Liver (tissue), 9 donors: ENCODE data around the gene OSBPL5. TPM values are rescaled to one million over a fixed set of nuclear protein-coding genes. Genes with fewer than 3 reads are reported as not detected.

Experiments used
- DNase-seq: peaks from one replicate; pipeline ENCODE4 v3.0.0-alpha.2; 2017; ENCODE audit warnings: low spot score
- H3K27ac ChIP-seq, 2 donors: one replicate each; pipeline ENCODE4 v1.7.0; 2013; ENCODE audit warnings: inconsistent platforms in 2 of 2, low read length in 2 of 2, control low read depth in 1 of 2, low read depth in 1 of 2, mild to moderate bottlenecking in 1 of 2
- H3K27me3 ChIP-seq, 4 donors: one replicate each; pipeline versions ENCODE4 v1.6.1 to v1.7.0; 2013; ENCODE audit warnings: low read length in 3 of 4, inconsistent platforms in 1 of 4, mild to moderate bottlenecking in 1 of 4, moderate library complexity in 1 of 4; ENCODE audit not compliant: control insufficient read depth in 4 of 4, insufficient read depth in 4 of 4
- H3K36me3 ChIP-seq, 4 donors: one replicate each; pipeline versions ENCODE4 v1.6.1 to v1.7.0; 2013; ENCODE audit warnings: low read length in 3 of 4, mild to moderate bottlenecking in 3 of 4, low read depth in 1 of 4, moderate library complexity in 1 of 4; ENCODE audit not compliant: control insufficient read depth in 4 of 4, insufficient read depth in 3 of 4
- H3K4me1 ChIP-seq, 4 donors: one replicate each; pipeline versions ENCODE4 v1.6.1 to v1.7.0; 2013; ENCODE audit warnings: low read length in 3 of 4, mild to moderate bottlenecking in 3 of 4, moderate library complexity in 1 of 4; ENCODE audit not compliant: control insufficient read depth in 4 of 4, insufficient read depth in 4 of 4
- H3K4me3 ChIP-seq, 3 donors: one replicate each; pipeline versions ENCODE4 v1.6.1 to v1.7.0; 2013; ENCODE audit warnings: low read length in 3 of 3, control low read depth in 1 of 3, low read depth in 1 of 3, mild to moderate bottlenecking in 1 of 3
- H3K9ac ChIP-seq, 2 donors: one replicate each; pipeline ENCODE4 v1.7.0; 2013; ENCODE audit warnings: low read length in 2 of 2, mild to moderate bottlenecking in 2 of 2, moderate library complexity in 2 of 2, control low read depth in 1 of 2, low read depth in 1 of 2
- H3K9me3 ChIP-seq, 4 donors: one replicate each; pipeline versions ENCODE4 v1.6.1 to v1.7.0; 2013; ENCODE audit warnings: low read length in 3 of 4; ENCODE audit not compliant: control insufficient read depth in 4 of 4
- EGR1 ChIP-seq, 2 donors: IDR thresholded peaks; 2 replicates each; pipeline ENCODE4 v1.6.1; 2016 to 2018; ENCODE audit warnings: antibody characterized with exemption in 2 of 2, low read depth in 2 of 2
- FOXA2 ChIP-seq: IDR thresholded peaks from 2 replicates; pipeline ENCODE4 v1.6.1; 2016; ENCODE audit warnings: antibody characterized with exemption
- GABPA ChIP-seq, 2 donors: IDR thresholded peaks in 1 of 2; conservative IDR thresholded peaks in 1 of 2; 2 replicates each; pipeline ENCODE4 v1.6.1; 2016; ENCODE audit warnings: antibody characterized with exemption in 2 of 2, mild to moderate bottlenecking in 1 of 2, moderate library complexity in 1 of 2
- HNF4G ChIP-seq: IDR thresholded peaks from 2 replicates; pipeline ENCODE4 v1.6.1; 2016; ENCODE audit warnings: antibody characterized with exemption
- NR2F2 ChIP-seq: IDR thresholded peaks from 2 replicates; pipeline ENCODE4 v1.6.1; 2016; ENCODE audit warnings: antibody characterized with exemption
- RAD21 ChIP-seq, 2 donors: IDR thresholded peaks; 2 replicates each; pipeline ENCODE4 v1.6.1; 2016; ENCODE audit warnings: antibody characterized with exemption in 2 of 2, mild to moderate bottlenecking in 2 of 2
- SP1 ChIP-seq: IDR thresholded peaks from 2 replicates; pipeline ENCODE4 v1.6.1; 2018; ENCODE audit warnings: antibody characterized with exemption, mild to moderate bottlenecking
- TAF1 ChIP-seq: conservative IDR thresholded peaks from 2 replicates; pipeline ENCODE4 v1.6.1; 2016; ENCODE audit warnings: antibody characterized with exemption, mild to moderate bottlenecking
- WGBS: extraction: QIAGEN DNeasy Blood & Tissue Kit; methylation state at CpG from one replicate; pipeline ENCODE4 v1.1.7; 2013; 5-methylcytosine and 5-hydroxymethylcytosine counted together
- polyA plus RNA-seq, 2 donors: library from polyadenylated mRNA; stranded (reverse) in 1 of 2; unstranded in 1 of 2; fragments of 200-250 nt in 1 of 2; fragments of >200 nt in 1 of 2; fragmentation: Nextera tagmentation in 1 of 2; extraction: Ambion mirVana in 1 of 2; gene quantifications; one replicate each; pipeline versions ENCODE4 v1.2.1 to v1.2.3, GENCODE V29; 2013 to 2015
- total RNA-seq, 2 donors: library from RNA; depleted of rRNA; stranded (reverse); fragments of >200 nt; gene quantifications; one replicate each; pipeline ENCODE4 v1.2.3, GENCODE V29; 2014
- TF ChIP-seq, protein P1 (sequence below): IDR thresholded peaks from 2 replicates; pipeline ENCODE4 v1.6.1; 2016; ENCODE audit warnings: antibody characterized with exemption
- TF ChIP-seq, protein P2 (sequence below): IDR thresholded peaks from 2 replicates; pipeline ENCODE4 v1.6.1; 2016; ENCODE audit warnings: antibody characterized with exemption, mild to moderate bottlenecking
- TF ChIP-seq, protein P3 (sequence below): IDR thresholded peaks from 2 replicates; pipeline ENCODE4 v1.6.1; 2016; ENCODE audit warnings: antibody characterized with exemption
- TF ChIP-seq, protein P4 (sequence below): fragments of 150-350 bp; IDR thresholded peaks from 2 replicates; pipeline ENCODE4 v1.5.1; 2017; ENCODE audit warnings: improper control_type of control experiment, low read depth, low read length; ENCODE audit not compliant: missing input control
- donor health status: healthy.
- donor health status: healthy.
- donor health status: healthy.
- donor health status: healthy.
- donor health status: healthy.

OSBPL5 gene
- total and polyA plus RNA-seq, 4 donors, result 0.74 to 6.2 (median 3.9) TPM

DNA sequence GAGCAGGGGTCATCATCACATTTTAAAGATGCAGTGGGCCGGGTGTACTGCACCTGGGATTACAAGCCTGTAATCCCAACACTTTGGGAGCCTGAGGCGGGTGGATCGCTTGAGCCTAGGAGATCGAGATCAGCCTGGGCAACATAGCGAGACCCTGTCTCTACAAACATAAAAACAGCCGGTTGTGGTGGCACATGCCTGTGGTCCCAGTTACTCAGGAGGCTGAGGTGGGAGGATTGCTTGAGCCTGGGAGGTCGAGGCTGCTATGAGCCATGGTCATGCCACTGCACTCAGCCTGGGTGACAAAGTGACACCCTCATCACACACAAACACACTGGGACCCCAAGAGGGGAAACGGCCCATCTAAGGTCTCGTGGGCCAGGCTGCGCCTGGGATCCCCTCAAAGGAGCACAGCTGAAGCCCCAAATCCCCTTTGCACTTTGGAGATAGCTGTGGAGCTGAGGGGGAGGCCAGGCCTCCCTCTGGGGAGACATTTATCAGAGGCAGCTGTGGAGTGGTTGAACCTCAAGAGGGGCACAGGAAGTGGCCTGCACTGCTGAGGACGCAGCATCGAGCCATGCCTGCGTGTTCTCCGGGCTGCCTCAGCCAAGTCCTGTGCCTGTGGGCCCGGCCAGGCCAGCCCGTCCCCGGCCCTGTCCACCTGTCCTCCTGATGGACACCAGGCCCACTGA lies 27.5 kb downstream of the OSBPL5 start:
- no peaks in the 10 kb centered on the region for H3K9me3 ChIP-seq
- no peak overlapping the region for H3K4me3 ChIP-seq
- H3K27me3 ChIP-seq, result no peaks in the 10 kb centered on the region
- no peaks in the 10 kb centered on the region for H3K36me3 ChIP-seq
- H3K27ac ChIP-seq, result no peak overlapping the region
- TF ChIP-seq SP1 (no peak), TAF1 (no peak), HNF4G (no peak), RAD21 (IDR thresholded peaks at IDR 0.05) (no peak), GABPA (IDR thresholded peaks at IDR 0.05 in 1 of 2, conservative IDR thresholded peaks at IDR 0.05 in 1 of 2) (no peak), FOXA2 (no peak)
- TF ChIP-seq, protein P1, sequence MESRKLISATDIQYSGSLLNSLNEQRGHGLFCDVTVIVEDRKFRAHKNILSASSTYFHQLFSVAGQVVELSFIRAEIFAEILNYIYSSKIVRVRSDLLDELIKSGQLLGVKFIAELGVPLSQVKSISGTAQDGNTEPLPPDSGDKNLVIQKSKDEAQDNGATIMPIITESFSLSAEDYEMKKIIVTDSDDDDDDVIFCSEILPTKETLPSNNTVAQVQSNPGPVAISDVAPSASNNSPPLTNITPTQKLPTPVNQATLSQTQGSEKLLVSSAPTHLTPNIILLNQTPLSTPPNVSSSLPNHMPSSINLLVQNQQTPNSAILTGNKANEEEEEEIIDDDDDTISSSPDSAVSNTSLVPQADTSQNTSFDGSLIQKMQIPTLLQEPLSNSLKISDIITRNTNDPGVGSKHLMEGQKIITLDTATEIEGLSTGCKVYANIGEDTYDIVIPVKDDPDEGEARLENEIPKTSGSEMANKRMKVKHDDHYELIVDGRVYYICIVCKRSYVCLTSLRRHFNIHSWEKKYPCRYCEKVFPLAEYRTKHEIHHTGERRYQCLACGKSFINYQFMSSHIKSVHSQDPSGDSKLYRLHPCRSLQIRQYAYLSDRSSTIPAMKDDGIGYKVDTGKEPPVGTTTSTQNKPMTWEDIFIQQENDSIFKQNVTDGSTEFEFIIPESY, result no peak
- TF ChIP-seq, protein P2, sequence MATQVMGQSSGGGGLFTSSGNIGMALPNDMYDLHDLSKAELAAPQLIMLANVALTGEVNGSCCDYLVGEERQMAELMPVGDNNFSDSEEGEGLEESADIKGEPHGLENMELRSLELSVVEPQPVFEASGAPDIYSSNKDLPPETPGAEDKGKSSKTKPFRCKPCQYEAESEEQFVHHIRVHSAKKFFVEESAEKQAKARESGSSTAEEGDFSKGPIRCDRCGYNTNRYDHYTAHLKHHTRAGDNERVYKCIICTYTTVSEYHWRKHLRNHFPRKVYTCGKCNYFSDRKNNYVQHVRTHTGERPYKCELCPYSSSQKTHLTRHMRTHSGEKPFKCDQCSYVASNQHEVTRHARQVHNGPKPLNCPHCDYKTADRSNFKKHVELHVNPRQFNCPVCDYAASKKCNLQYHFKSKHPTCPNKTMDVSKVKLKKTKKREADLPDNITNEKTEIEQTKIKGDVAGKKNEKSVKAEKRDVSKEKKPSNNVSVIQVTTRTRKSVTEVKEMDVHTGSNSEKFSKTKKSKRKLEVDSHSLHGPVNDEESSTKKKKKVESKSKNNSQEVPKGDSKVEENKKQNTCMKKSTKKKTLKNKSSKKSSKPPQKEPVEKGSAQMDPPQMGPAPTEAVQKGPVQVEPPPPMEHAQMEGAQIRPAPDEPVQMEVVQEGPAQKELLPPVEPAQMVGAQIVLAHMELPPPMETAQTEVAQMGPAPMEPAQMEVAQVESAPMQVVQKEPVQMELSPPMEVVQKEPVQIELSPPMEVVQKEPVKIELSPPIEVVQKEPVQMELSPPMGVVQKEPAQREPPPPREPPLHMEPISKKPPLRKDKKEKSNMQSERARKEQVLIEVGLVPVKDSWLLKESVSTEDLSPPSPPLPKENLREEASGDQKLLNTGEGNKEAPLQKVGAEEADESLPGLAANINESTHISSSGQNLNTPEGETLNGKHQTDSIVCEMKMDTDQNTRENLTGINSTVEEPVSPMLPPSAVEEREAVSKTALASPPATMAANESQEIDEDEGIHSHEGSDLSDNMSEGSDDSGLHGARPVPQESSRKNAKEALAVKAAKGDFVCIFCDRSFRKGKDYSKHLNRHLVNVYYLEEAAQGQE, result no peak
- TF ChIP-seq, protein P3, sequence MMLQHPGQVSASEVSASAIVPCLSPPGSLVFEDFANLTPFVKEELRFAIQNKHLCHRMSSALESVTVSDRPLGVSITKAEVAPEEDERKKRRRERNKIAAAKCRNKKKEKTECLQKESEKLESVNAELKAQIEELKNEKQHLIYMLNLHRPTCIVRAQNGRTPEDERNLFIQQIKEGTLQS, result no peak
- TF ChIP-seq, protein P4, sequence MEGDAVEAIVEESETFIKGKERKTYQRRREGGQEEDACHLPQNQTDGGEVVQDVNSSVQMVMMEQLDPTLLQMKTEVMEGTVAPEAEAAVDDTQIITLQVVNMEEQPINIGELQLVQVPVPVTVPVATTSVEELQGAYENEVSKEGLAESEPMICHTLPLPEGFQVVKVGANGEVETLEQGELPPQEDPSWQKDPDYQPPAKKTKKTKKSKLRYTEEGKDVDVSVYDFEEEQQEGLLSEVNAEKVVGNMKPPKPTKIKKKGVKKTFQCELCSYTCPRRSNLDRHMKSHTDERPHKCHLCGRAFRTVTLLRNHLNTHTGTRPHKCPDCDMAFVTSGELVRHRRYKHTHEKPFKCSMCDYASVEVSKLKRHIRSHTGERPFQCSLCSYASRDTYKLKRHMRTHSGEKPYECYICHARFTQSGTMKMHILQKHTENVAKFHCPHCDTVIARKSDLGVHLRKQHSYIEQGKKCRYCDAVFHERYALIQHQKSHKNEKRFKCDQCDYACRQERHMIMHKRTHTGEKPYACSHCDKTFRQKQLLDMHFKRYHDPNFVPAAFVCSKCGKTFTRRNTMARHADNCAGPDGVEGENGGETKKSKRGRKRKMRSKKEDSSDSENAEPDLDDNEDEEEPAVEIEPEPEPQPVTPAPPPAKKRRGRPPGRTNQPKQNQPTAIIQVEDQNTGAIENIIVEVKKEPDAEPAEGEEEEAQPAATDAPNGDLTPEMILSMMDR, result no peak
- no peak for DNase-seq
- WGBS, result 88% methylated on average over 17 of the region's 17 CpGs
- peaks cover 0 to 5% (median 0%) of the 10 kb centered on the region in 4 donors for H3K4me1 ChIP-seq
- no peak overlapping the region for H3K9ac ChIP-seq

DNA sequence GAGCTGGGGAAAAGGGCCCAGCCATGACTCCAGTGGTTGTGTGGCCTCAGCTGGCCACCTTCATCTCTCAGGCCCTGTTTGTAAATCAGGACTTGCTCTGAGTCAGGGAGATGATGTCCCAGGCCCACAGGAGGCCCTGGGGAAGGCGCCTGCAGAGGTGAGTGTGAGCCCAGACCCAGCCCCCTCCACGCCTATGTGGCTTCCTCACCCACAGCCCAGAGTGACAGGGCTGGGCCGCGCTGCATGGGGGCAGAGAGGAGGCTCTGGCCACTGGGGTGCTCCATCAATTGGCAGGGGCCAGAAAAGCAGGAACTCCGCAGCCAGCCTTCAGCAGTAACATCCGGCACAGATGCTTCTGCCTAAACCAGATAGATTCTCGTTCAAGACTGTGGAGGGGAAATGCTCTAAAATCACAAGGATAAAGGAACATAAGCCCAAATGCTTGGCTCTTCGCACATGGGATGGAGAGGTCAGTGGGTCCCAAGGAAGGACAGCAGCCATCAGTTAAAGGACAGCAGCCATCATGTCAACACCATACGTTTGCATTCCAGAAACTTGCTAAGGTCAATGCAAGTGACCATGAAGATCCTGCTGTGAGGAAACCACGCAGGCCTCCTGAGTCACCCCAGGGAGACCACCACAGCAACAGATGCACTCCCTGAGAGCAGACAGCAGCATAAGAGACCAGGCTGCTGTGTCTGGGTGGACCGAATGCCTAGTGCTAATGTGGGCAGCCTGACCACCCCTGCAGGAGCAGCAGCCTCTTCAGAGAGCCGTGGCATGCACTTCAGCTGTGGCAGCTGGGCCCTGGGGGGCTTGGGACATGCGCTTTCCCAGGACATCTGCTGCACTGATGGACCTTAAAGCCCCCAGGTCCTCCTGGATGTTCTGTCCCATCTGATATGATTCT lies 28.3 kb downstream of the OSBPL5 start:
- no peak for DNase-seq
- TF ChIP-seq, protein P3, result no peak
- TF ChIP-seq HNF4G (no peak), NR2F2 (no peak), EGR1 (IDR thresholded peaks at IDR 0.05; ENCODE audit: low read depth in 2 of 2) (no peak)
- H3K4me1 ChIP-seq, result peaks cover 0 to 5% (median 0%) of the 10 kb centered on the region in 4 donors
- H3K36me3 ChIP-seq, result no peaks in the 10 kb centered on the region
- no peaks in the 10 kb centered on the region for H3K9me3 ChIP-seq
- H3K27ac ChIP-seq, result no peak overlapping the region
- no peak overlapping the region for H3K4me3 ChIP-seq
- no peaks in the 10 kb centered on the region for H3K27me3 ChIP-seq
- no peak overlapping the region for H3K9ac ChIP-seq
- WGBS, result 86% methylated on average over 13 of the region's 13 CpGs
